ENCODE measurements around the gene TMEM116.

DNA sequence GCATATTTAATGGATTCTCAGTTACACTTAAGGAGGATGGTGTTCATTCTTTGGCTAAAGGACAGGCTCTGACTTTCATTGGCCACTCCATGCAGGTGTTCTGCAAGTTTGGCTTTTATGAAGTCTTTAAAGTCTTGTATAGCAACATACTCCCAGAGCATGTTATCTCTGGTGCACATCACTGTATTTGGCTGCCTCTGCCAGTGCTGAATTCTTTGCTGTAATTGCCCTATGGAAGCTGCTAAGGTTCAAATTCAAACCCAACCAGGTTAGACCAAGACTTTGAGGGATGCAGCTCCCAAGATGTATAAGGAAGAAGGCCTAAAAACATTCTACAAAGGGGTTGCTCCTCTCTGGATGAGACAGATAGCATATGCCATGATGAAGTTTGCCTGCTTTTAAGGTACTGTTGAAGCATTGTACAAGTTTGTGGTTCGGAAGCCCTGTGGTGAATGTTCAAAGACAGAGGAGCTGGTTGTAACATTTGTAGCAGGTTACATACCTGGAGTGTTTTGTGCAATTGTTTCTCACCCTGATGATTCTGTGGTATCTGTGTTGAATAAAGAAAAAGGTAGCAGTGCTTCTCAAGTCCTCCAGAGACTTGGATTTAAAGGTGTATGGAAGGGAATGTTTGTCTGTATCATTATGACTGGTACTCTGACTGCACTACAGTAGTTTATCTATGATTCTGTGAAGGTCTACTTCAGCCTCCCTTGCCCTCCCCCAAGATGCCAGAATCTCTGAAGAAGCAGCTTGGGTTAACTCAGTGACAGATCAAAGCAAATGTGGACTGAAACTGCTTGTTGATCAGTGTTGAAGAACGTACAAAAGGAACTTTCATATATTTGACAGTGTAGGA is 19.4 kb downstream of the TMEM116 start:
- TF ChIP-seq, protein P1, sequence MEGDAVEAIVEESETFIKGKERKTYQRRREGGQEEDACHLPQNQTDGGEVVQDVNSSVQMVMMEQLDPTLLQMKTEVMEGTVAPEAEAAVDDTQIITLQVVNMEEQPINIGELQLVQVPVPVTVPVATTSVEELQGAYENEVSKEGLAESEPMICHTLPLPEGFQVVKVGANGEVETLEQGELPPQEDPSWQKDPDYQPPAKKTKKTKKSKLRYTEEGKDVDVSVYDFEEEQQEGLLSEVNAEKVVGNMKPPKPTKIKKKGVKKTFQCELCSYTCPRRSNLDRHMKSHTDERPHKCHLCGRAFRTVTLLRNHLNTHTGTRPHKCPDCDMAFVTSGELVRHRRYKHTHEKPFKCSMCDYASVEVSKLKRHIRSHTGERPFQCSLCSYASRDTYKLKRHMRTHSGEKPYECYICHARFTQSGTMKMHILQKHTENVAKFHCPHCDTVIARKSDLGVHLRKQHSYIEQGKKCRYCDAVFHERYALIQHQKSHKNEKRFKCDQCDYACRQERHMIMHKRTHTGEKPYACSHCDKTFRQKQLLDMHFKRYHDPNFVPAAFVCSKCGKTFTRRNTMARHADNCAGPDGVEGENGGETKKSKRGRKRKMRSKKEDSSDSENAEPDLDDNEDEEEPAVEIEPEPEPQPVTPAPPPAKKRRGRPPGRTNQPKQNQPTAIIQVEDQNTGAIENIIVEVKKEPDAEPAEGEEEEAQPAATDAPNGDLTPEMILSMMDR (IDR thresholded peaks at IDR 0.05; ENCODE audit: low read depth, low read length): no peak
- no peak for TF ChIP-seq POLR2A (IDR thresholded peaks at IDR 0.05; ENCODE audit: extremely low read depth, insufficient read length)

Data from NB4 (cell line).